Measurements from ENCODE around the gene ADAMTS14.

Gene ADAMTS14

DNA sequence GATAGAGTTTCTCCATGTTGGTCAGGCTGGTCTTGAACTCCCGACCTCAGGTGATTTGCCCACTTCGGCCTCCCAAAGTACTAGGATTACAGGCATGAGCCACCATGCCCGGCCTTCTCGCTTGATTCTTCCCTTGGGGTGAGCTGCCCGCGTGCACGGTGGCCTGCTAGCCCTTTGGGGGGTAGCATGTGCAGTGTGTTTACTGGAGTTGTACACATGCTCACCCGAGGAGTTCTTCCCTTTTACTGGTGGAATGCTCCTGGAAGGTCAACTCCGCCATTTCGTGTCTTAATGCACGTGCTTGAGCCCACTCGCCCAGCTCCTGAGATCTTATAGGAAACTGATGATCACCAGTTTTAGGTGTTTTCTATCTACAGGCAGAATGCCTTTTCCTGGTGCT is 17.0 kb upstream of the ADAMTS14 start:
- no peak for DNase-seq (ENCODE audit: insufficient read length, low spot score)
- no peak for FAIRE-seq
- TF ChIP-seq, protein P1, sequence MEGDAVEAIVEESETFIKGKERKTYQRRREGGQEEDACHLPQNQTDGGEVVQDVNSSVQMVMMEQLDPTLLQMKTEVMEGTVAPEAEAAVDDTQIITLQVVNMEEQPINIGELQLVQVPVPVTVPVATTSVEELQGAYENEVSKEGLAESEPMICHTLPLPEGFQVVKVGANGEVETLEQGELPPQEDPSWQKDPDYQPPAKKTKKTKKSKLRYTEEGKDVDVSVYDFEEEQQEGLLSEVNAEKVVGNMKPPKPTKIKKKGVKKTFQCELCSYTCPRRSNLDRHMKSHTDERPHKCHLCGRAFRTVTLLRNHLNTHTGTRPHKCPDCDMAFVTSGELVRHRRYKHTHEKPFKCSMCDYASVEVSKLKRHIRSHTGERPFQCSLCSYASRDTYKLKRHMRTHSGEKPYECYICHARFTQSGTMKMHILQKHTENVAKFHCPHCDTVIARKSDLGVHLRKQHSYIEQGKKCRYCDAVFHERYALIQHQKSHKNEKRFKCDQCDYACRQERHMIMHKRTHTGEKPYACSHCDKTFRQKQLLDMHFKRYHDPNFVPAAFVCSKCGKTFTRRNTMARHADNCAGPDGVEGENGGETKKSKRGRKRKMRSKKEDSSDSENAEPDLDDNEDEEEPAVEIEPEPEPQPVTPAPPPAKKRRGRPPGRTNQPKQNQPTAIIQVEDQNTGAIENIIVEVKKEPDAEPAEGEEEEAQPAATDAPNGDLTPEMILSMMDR (IDR thresholded peaks at IDR 0.05; ENCODE audit: insufficient read depth, missing control alignments), result no peak

DNA sequence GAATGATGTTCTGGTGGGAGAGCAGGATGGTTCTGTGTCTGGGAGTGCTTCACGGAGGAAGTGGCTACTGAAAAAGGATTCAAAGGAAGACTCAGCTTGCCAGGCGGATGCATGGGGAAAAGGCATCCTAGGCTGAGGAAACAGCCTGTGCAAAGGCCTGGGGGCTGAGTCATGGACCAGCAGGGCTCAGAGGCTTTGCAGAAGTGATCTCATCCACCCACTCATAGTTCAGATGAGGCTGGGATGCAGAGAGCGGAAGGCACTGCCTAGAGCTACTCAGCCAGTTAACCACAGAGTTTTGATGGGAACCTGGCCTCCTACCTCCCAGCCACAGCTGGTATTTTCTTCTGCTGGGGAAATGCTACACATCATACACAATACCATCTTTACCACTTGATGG is 15.8 kb upstream of the ADAMTS14 start:
- FAIRE-seq (no peak), DNase-seq (ENCODE audit: insufficient read length, low spot score) (no peak)
- TF ChIP-seq, protein P1 (IDR thresholded peaks at IDR 0.05; ENCODE audit: insufficient read depth, missing control alignments), result no peak

DNA sequence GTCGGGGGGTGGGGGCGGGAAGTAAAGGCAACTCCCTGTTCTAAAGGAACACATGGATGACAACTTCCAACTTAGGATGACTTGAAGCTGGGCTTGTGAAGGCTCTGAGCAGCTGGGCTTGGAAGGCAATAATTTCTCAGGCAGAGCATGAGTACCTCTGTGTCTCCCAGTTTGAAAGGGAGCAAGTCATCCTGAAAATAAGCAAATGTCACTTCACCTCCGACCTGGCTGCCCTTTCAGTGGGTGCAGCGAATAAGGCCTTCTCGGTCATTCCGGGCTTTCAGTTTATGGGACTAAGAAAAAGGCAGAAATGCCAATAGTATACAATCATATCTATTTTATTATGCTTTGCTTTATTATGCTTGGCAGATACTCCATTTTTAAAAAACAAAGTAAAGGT is 15.3 kb upstream of the ADAMTS14 start:
- FAIRE-seq (no peak), DNase-seq (ENCODE audit: insufficient read length, low spot score) (no peak)
- TF ChIP-seq, protein P1 (IDR thresholded peaks at IDR 0.05; ENCODE audit: insufficient read depth, missing control alignments), result no peak

DNA sequence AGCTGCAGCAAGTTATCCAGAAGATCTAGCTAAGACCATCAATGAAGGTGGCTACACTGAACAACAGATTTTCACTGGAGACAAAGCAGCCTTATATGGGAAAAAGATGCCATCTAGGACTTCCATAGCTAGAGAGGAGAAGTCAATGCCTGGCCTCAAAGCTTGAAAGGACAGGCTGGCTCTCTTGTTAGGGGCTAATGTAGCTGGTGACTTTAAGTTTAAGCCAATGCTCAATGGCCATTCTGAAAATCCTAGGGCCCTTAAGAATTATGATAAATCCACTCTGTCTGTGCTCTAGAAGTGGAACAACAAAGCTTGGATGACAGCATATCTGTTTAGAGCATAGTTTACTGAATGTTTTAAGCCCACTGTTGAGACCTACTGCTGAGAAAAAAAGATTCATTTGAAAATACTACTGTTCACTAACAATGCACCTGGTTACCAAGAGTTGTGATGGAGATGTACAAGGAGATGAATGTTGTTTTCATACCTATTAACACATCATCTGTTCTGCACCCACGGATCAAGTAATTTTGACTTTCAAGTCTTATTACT is 13.6 kb upstream of the ADAMTS14 start:
- TF ChIP-seq, protein P1 (IDR thresholded peaks at IDR 0.05; ENCODE audit: insufficient read depth, missing control alignments), result no peak
- DNase-seq (ENCODE audit: insufficient read length, low spot score), result no peak
- FAIRE-seq, result no peak

DNA sequence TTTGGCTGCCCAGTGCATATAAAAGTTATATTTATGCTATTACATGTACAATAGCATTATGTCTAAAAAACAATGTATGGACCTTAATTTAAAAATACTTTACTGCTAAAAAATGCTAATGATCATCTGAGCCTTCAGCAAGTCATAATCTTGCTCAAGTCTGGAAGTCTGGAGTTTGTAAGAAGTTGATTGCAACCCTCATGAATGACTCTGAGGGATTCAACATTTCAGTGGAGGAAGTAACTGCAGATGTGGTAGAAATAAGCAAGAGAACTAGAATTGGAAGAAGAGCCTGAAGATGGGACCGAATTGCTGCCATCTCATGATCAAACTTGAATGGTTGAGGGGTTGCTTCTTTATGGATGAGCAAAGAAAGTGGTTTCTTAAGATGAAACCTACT is 13.0 kb upstream of the ADAMTS14 start:
- FAIRE-seq (no peak), DNase-seq (ENCODE audit: insufficient read length, low spot score) (no peak)
- TF ChIP-seq, protein P1 (IDR thresholded peaks at IDR 0.05; ENCODE audit: insufficient read depth, missing control alignments), result no peak

DNA sequence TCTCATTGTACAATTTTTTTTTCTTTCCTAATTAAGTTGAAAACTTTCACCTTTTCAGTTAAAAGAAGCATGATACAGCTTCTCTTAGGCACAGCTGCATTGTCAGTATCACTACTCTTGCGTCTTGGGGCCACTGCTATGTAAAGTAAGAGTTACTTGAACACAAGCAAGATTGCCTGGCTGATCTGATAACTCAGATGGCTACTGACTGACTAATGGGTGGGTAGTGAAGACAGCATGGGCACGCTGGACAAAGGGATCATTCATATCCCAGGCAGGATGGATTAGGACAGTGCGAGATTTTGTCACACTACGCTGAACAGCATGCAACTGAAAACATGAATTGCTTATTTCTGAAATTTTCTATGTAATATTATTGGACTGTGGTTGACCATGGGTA is 11.6 kb upstream of the ADAMTS14 start:
- DNase-seq (ENCODE audit: insufficient read length, low spot score) (no peak), FAIRE-seq (no peak)
- TF ChIP-seq, protein P1 (IDR thresholded peaks at IDR 0.05; ENCODE audit: insufficient read depth, missing control alignments), result no peak

DNA sequence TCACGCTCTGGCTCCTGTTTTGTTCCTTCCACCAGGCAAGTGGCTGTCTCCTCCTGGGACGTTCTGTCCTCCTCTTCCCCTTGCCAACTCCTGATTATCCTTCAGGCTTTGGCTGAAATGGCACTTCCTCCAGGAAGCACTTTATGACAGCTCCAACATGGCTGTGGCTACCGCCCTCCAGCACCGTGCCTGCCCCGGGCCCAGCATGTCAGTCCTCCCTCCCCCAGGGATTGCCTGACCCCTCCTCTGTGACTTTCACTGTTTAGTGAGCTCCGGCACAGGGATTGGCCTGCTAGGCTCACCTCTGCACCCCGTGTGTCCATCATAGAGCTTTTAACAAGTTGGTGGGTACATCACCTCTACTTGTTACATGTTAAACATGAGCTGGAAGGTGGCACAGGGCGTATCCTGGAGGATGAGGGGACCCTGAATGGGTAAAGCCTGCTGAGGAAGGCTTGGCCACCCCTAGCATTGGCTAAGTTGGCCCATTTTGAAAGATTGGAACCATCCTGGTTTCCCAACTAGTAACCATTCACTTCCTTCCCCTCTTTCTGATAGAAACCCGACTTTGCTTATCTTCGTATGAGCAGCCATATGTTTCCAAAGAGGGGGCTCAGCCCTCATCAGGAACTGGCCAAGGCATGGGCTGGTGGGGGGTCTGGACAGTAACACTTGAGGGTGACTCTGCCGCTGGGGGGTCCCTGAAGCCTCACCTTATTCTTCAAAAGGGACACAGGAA is 10.5 kb upstream of the ADAMTS14 start:
- TF ChIP-seq, protein P1 (IDR thresholded peaks at IDR 0.05; ENCODE audit: insufficient read depth, missing control alignments), result no peak

More for the DNA sequence above, 10.5 kb upstream of the ADAMTS14 start:
- no peak for FAIRE-seq
- DNase-seq (ENCODE audit: insufficient read length, low spot score), result no peak
